ENCODE results near the gene TENM4.

- no peak for TF ChIP-seq POLR2AphosphoS5 (IDR thresholded peaks at IDR 0.05; ENCODE audit: low read depth, low read length)
- TF ChIP-seq CTCF (IDR thresholded peaks at IDR 0.05), result no peak
- TF ChIP-seq TCF7L2 (IDR thresholded peaks at IDR 0.05; ENCODE audit: low read depth, low read length), result no peak
- TF ChIP-seq REST (IDR thresholded peaks at IDR 0.05; ENCODE audit: insufficient read depth in 1 of 2, low read depth in 2 of 2, low read length in 1 of 2), result no peak
Measured at GRCh38 chr11:79487412-79487811, 46.6 kb upstream of the TENM4 start.
